GM12878 (cell line): Measurements from ENCODE around the gene TMEM225B. TPM values are rescaled to one million over a fixed set of nuclear protein-coding genes. Genes with fewer than 3 reads are reported as not detected.

Experiments
- ASH2L ChIP-seq: fragments of 300-600, 200-600 bp; sonication (generic); IDR thresholded peaks from 2 replicates; pipeline ENCODE4 v1.6.1; 2017; ENCODE audit warnings: low read depth, mild to moderate bottlenecking, borderline replicate concordance
- ATF2 ChIP-seq: IDR thresholded peaks from 2 replicates; pipeline ENCODE4 v1.6.1; 2012; ENCODE audit warnings: low read length, inconsistent platforms
- BCL3 ChIP-seq: IDR thresholded peaks from 2 replicates; pipeline ENCODE4 v1.6.1; 2011; ENCODE audit warnings: borderline replicate concordance, low read depth, mild to moderate bottlenecking, moderate library complexity, low read length; ENCODE audit not compliant: insufficient read depth, poor library complexity, severe bottlenecking
- CREM ChIP-seq: IDR thresholded peaks from 2 replicates; pipeline ENCODE4 v1.6.1; 2014; ENCODE audit warnings: antibody characterized with exemption, low read depth
- E4F1 ChIP-seq: fragments of 450-650 bp; IDR thresholded peaks from 2 replicates; pipeline ENCODE4 v1.6.1; 2018; ENCODE audit warnings: borderline replicate concordance, mild to moderate bottlenecking; ENCODE audit not compliant: partially characterized antibody
- GABPA ChIP-seq: IDR thresholded peaks from 2 replicates; pipeline ENCODE4 v1.6.1; 2014; ENCODE audit warnings: antibody characterized with exemption, low read depth, mild to moderate bottlenecking, inconsistent platforms
- HSF1 ChIP-seq: fragments of 150-350 bp; IDR thresholded peaks from 2 replicates; pipeline ENCODE4 v1.6.1; 2014; ENCODE audit warnings: mild to moderate bottlenecking, low read depth, low read length
- NFXL1 ChIP-seq: fragments of 450-650 bp; IDR thresholded peaks from 2 replicates; pipeline ENCODE4 v1.6.1; 2017; ENCODE audit warnings: antibody characterized with exemption, mild to moderate bottlenecking, borderline replicate concordance
- NR2C1 ChIP-seq: fragments of 450-650 bp; IDR thresholded peaks from 2 replicates; pipeline ENCODE4 v1.6.1; 2017; ENCODE audit warnings: antibody characterized with exemption, mild to moderate bottlenecking, moderate library complexity
- NR2C2 ChIP-seq: IDR thresholded peaks from 2 replicates; pipeline ENCODE4 v1.6.1; 2011; ENCODE audit warnings: borderline replicate concordance, low read depth; ENCODE audit not compliant: control insufficient read depth, insufficient read length
- POLR2AphosphoS2 ChIP-seq: IDR thresholded peaks from 2 replicates; pipeline ENCODE4 v1.6.1; 2011; ENCODE audit warnings: low read depth, mild to moderate bottlenecking, low read length, improper control_type of control experiment, moderate library complexity
- POU2F2 ChIP-seq: IDR thresholded peaks from 3 replicates; pipeline ENCODE4 v1.6.1; 2011; ENCODE audit warnings: low read depth, mild to moderate bottlenecking, low read length, borderline replicate concordance
- RCOR1 ChIP-seq: conservative IDR thresholded peaks from 2 replicates; pipeline ENCODE4 v1.6.1; 2012; ENCODE audit warnings: low read depth, low read length, improper control_type of control experiment
- RUNX3 ChIP-seq: IDR thresholded peaks from 2 replicates; pipeline ENCODE4 v1.6.1; 2012; ENCODE audit warnings: low read length, inconsistent platforms
- TARDBP ChIP-seq: IDR thresholded peaks from 2 replicates; pipeline ENCODE4 v1.6.1; 2016; ENCODE audit warnings: borderline replicate concordance
- ZNF217 ChIP-seq: fragments of 450-650 bp; IDR thresholded peaks from 2 replicates; pipeline ENCODE4 v1.6.1; 2017; ENCODE audit warnings: antibody characterized with exemption, mild to moderate bottlenecking
- ZSCAN29 ChIP-seq: fragments of 450-650 bp; IDR thresholded peaks from 2 replicates; pipeline ENCODE4 v1.6.1; 2017; ENCODE audit warnings: mild to moderate bottlenecking, moderate library complexity
- polyA plus RNA-seq, 11 experiments: library from polyadenylated mRNA; depleted of rRNA in 4 of 11; unstranded in 6 of 11; stranded (reverse) in 5 of 11; fragments of >200 nt; fragmentation: Nextera tagmentation in 4 of 11; fragmentation: Illumina TruSeq in 1 of 11; extraction: Ambion mirVana in 4 of 11; extraction: Trizol in 1 of 11; gene quantifications; 1 replicate in 1 of 11; 2 replicates in 10 of 11; pipeline versions ENCODE4 v1.2.1 to v1.2.3, GENCODE V29; 2011 to 2016; ENCODE audit warnings: inconsistent platforms in 2 of 11, missing spikeins in 2 of 11, low read depth in 1 of 11
- total RNA-seq, 4 experiments: library from RNA; depleted of rRNA in 3 of 4; stranded (reverse); fragments of >200 nt in 3 of 4; fragmentation: Illumina TruSeq in 1 of 4; extraction: Trizol in 1 of 4; gene quantifications; 2 replicates each; pipeline versions ENCODE4 v1.2.1 to v1.2.3, GENCODE V29; 2013 to 2021
- TF ChIP-seq, protein P1 (sequence below): fragments of 450-650 bp; IDR thresholded peaks from 2 replicates; pipeline ENCODE4 v1.6.1; 2017; ENCODE audit warnings: low read depth, mild to moderate bottlenecking, moderate library complexity

The TMEM225B gene
- total and polyA plus RNA-seq, 10 of the 15 experiments (the other 5 are each of a cell fraction or from before 2014, with no cell fraction given), result 0.22 to 1.9 (median 0.43) TPM

DNA sequence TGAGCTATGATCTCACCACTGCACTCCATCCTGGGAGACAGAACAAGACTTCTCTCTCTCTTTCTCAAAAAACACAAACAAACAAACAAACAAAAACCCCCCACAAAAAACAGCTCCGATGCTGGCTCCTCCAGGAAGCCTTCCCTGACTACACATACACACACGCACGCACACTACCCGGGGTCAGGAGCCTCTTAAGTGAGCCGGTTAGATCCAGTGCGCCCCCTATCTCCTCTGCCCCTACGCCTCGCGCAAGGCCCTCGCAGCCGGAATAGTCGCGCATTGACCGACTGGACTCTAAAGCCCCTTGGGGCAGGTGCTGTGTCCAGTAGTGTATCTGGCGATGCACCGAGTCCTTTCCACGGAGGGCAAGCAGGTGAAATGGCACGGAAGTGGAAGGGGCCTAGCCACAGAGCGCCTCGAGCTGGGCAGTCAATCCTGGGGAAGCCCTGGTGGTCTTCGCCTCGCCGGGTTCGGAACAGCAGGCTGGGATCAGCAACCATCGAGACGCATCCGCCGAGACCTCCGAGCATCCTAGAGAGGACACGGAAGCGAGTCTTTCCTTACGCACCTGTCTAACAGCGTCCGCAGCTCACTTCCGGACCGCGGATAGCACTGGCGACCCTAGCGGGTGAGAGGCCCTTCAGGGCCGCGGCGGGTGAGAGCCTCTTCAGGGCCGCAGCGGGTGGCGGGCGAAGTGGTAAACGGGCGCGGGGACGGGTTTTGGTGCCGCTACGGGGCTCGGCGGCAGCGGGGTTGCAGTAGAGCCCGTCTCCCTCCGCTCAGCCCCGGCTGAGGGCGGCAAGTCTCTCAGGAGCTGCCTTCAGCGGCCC lies 18.5 kb downstream of the TMEM225B start, which contains the start of gene ZSCAN25 (continued):
- TF ChIP-seq, protein P1, sequence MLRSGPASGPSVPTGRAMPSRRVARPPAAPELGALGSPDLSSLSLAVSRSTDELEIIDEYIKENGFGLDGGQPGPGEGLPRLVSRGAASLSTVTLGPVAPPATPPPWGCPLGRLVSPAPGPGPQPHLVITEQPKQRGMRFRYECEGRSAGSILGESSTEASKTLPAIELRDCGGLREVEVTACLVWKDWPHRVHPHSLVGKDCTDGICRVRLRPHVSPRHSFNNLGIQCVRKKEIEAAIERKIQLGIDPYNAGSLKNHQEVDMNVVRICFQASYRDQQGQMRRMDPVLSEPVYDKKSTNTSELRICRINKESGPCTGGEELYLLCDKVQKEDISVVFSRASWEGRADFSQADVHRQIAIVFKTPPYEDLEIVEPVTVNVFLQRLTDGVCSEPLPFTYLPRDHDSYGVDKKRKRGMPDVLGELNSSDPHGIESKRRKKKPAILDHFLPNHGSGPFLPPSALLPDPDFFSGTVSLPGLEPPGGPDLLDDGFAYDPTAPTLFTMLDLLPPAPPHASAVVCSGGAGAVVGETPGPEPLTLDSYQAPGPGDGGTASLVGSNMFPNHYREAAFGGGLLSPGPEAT, result peak; percentile 72
- TF ChIP-seq NR2C2 (no peak), BCL3 (peak; percentile 61), ASH2L (peak; percentile 72; the same call in 1 of the 2 replicates), POLR2AphosphoS2 (peak; percentile 83), CREM (peak; percentile 88), NFXL1 (no peak), E4F1 (no peak), POU2F2 (peak; percentile 75; the same call in 1 of the 3 replicates), RUNX3 (peak; percentile 35; the same call in 1 of the 2 replicates), GABPA (peak; percentile 97), RCOR1 (no peak), TARDBP (peak; percentile 82; the same call in 1 of the 2 replicates), HSF1 (no peak), ATF2 (no peak), ZSCAN29 (no peak), NR2C1 (peak; percentile 52), ZNF217 (peak; percentile 78)
